Stimulated activated CD4-positive, alpha-beta T cell treated with anti-CD3 and anti-CD28 coated beads, Interleukin-12 subunit alpha, Interleukin-12 subunit beta, amount 100 ng/mL, for 48 hours (primary cell): Measurements from ENCODE around the gene MAP3K7CL.
"Not testable (repeated sequence)": the region's sequence is repeated elsewhere in the genome, so short reads cannot be mapped to it uniquely, and the experiment has no call there.

ENCODE experiments used
- DNase-seq, 3 donors: peaks; one replicate each; pipeline ENCODE4 v3.0.0-alpha.2; 2020; ENCODE audit warnings: low read depth in 2 of 3, low spot score in 1 of 3

MAP3K7CL gene

DNA sequence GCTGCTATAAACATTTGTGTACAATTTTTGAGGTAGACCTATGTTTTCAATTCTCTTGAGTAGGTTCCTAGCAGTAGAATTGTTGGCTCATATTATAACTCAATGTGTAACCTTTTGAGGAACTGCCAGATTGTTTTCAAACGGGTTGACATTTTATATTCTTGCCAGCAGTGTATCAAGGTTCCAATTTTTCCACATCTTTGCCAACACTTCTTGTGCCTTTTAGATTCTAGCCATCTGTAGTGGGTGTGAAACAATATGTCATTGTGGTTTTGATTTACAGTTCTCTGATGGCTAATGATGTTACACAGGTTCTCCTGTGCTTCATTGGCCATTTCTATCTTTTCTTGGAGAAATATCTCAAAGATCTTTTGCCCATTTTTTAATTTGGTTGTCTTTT is 36.4 kb downstream of the MAP3K7CL start:
- no peak for DNase-seq

DNA sequence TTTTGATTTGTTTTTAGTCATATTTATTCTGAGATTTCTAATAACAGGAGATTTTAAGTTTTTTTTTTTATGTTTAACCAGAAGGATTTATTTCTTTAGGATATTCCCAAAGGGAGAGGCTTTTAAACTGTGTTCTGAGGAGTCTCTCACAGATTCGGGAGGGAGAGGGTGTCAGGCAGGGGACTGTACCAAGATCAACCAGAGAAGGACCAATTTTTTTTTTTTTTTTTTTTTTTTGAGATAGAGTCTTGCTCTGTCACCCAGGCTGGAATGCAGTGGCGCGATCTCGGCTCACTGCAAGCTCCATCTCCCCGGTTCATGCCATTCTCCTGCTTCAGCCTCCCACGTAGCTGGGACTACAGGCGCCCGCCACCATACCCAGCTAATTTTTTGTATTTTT is 37.0 kb downstream of the MAP3K7CL start:
- not testable (repeated sequence) for DNase-seq

DNA sequence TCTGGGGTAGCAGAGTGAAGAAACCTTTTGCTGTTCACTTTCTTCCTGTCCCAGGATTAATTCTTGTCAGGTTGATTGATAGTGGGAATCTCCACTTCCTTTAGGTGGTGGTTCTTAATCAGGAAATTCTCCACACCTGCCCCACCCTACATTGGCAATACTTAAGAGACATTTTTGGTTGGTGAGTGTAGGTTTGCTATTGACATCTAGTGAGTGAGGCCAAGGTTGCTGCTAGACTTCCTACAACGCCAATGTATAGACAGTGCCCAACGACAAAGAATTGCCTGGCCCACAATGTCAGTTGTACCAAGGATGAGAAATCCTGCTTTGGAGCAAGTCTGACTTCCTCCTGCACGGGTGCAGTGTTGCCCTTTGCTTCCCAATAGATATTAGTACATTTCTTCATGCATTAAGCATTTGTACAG is 38.5 kb downstream of the MAP3K7CL start:
- no peak for DNase-seq

DNA sequence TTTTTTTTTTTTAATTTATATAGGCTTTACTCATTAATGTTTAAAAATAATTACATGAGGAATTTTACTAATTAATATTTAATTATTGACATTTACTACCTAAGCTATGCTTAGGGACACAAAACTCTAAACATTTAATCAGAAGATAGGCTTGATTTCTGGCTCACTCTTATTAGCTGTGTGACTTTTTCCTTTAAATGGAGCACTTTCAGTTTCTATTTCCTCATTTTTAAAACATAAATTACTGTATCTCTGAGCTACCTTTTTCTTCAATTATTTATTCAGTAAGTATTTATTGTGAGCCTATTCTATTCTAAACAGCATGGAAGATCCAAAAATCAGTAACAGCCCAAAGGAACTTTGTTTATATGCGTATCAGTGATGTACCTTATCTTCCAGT is 40.5 kb downstream of the MAP3K7CL start:
- DNase-seq: no peak

DNA sequence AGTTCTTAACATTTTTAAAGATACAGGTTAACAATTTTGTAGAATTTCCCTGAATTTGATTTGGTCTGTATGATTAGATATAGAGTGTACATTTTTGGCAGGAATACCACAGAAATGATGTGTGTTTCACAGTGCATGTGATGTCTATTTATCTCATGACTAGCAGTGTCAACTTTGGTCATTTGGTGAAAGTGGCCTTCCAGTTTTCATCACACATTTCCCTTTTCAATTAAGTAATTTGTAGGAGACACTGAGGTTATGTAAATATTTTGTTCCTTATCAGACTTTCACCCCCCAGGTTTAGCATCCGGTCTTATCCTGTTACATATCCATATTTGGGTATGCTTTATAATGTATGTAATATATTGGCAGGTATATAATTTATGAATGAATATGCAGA is 41.8 kb downstream of the MAP3K7CL start:
- no peak for DNase-seq

DNA sequence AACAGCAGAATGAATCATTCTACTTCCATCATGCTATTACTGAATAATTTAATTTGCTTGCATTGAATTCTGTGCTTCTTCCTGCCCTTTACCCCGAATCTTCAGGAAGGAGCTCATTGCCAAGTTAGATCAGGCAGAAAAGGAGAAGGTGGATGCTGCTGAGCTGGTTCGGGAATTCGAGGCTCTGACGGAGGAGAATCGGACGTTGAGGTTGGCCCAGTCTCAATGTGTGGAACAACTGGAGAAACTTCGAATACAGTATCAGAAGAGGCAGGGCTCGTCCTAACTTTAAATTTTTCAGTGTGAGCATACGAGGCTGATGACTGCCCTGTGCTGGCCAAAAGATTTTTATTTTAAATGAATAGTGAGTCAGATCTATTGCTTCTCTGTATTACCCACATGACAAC is 44.2 kb downstream of the MAP3K7CL start:
- DNase-seq: no peak

DNA sequence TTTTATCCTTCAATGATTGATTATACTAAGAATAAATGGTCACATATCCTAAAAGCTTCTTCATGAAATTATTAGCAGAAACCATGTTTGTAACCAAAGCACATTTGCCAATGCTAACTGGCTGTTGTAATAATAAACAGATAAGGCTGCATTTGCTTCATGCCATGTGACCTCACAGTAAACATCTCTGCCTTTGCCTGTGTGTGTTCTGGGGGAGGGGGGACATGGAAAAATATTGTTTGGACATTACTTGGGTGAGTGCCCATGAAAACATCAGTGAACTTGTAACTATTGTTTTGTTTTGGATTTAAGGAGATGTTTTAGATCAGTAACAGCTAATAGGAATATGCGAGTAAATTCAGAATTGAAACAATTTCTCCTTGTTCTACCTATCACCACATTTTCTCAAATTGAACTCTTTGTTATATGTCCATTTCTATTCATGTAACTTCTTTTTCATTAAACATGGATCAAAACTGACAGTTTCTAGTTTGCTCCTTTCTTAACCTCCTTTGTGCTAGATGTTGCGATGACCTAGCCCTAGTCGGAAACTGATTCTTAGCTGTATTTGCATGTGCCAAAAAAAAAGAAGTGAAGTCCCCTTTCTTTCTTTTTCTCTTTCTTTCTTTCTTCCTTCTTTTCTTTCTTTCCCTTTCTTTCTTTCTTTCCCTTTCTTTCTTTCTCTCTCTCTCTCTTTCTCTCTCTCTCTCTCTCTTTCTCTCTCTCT is 45.1 kb downstream of the MAP3K7CL start:
- no peak for DNase-seq

DNA sequence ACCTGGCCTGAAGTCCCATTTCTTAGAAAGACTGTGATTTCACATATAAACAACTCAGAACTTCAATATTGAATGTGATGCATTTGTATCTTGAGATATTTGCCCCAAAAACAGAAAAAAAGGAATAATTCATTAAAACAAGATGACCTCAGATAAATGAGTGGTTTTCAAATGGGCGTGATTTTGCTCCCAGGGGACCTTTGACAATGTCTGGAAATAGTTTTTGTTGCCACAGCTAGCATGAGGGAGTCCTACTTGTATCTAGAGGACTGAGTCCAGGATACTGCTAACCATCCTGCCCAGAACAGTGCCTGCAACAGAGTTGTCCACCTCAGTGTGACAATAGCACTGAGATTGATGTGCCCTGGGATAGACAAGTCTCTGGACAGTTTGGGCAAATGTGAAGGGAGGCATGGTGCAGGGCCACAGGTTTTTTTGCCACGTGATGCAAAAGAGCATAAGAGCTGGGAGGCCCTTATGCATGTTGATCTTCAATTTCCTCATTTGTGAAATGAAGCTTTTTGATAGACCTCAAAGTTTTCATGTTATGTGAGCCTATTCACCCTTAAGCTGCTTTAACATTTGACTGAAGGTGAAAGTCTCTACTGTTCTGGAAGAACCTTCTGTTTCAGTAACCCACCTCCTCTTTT is 46.2 kb downstream of the MAP3K7CL start:
- no peak for DNase-seq

DNA sequence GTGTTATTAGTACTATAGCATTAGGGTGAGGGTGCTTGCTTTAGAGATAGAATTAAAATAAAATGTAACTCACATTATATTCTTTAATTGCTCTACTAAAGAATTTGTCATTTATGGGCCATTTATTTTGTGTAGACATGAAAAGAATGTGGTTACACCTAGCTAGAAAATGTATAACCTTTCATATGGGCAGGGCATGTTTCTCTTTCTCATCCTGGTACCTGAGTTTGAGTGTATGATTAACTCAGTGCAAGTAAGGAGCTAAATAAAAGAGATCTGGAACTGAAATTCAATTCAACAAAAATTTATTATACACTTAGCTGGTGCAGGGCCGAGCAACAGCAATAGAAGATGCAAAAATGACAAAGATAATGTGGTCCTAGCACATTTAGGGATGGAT is 47.4 kb downstream of the MAP3K7CL start:
- DNase-seq: no peak

DNA sequence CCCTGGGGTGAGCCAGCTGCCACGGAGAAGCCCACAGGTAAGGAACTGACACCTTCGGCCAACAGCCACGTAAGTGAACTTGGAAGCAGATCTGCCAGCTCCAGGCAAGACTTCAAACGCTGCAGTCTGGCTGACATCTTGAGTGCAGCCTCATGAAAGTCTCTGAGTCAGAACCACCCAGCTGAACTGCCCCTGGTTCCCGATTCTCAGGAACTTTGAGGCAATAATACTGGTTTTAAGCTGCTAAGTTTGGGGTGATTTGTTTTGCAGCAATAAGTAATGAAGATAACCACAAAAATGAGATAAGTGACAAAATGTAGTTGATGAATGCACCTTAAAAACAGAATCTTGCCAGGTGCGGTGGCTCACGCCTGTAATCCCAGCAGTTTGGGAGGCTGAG is 48.5 kb downstream of the MAP3K7CL start:
- DNase-seq: no peak

DNA sequence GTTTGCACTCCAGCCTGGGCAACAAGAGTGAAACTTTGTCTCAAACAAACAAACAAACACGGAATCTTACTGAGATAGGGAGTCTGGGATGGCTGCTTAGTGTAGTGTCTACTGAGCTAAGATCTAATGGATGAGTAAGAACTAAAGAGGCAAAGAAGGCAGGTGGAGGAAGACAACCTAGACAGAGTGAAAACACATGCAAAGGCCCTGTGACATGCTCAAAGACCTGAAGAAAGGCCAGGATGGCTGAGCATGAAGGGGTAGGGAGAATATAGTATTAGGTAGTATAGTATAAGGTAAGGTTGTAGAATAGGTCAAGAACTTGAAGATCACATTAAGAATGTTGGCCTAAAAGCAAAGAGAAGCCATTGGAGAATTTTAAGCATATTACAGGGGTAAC is 49.1 kb downstream of the MAP3K7CL start:
- no peak for DNase-seq

DNA sequence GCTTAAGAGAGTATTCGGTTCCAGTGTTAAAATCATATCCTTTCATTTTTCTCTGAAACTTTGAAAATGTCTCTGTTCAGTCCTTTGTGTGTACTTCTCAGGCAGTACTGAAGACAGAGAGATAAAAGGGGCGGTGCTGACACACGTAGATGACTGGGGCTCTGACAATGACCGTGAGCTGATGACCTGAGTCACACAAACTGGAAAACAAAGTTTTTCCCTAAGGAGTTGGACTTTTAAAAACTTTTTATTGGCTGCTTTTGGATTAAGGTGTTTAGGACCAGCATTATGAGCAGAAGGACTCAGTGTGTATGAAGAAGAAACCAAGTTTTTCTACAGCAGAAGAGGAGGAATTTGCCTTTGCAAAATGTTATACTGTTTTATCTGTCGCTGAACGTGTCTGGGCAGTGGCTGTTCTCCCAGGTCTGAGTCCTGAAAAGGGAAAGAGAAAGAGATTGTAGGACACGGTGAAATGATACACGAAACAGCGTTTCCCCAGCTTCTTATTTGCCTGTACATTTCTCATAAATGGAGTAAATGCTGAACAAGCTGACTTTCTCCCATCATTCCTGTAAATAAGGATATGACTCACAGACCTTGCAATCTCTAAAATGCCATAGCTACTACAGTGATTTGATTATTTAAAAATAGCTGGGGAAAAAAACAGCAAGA is 51.5 kb downstream of the MAP3K7CL start:
- no peak for DNase-seq

DNA sequence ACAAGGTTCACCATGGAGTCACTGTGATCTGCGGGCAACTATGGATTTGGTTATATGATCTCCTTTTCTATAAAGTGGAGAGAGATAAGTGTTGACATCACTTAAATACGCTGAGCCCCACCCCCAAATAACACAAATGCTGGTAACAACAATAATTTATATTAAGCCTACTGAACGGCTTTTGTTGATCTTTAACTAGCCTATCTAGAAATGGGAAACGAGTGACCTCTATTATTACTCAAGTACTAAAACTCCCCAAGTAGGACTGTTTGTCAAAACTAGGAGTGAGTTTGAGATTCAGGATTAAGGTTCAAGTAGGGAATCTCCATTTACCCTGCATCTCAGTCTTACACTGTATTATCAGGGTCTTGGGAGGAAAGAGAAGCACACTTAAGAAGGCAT is 52.2 kb downstream of the MAP3K7CL start:
- DNase-seq: no peak

DNA sequence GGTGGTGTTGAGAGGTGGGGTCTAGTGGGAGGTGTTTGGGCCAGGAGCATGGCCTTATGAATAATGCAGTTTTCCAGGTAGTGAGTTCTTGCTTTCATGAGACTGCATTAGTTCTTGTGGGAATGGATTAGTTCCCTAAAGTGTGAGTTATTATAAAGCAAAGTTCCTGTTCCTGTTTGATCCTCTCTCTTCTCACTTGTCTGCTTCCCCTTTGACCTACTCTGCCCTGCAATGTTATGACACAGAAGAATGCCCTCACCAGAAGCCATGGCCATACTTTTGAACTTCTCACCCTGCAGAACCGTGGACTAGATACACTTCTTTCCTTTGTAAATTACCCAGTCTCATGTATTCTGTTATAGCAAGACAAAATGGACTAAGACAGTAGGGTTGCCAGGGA is 53.6 kb downstream of the MAP3K7CL start:
- DNase-seq: no peak

DNA sequence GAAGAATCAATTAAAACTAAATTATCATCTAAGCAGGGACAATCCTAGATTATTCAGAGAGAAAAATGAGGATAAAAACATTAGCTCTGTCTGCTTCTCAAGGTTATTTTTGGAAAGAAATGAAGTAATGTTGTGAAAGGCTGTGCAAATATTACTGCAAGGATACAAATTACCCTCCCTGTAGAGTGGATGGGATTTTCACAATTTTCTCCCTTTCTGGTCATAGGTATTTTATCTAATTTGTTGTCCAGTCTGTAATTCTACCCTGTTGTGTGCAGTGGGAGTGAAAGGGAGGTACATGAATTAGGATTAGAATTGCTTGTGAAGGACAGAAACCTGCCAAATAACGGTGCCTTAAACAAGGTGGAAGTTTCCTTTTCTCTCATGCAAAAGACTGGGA is 54.7 kb downstream of the MAP3K7CL start:
- DNase-seq: no peak

DNA sequence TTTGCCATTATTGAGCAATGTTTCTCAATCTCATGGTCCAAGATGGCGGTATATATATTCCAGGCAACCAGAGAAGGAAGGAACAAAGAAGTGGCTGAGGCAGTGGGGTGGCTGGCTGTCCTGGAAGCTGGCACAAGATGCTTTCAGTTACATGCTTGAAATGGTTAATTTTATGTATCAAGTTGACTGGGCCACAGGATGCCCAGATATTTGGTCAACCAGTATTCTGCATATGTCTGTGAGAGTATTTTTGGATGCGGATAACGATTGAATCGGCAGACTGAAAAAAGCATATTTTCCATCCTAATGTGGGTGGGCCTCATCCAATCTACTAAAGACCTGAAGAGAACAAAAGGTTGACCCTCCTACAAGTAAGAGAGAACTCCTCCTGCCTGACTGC is 55.2 kb downstream of the MAP3K7CL start:
- no peak for DNase-seq

DNA sequence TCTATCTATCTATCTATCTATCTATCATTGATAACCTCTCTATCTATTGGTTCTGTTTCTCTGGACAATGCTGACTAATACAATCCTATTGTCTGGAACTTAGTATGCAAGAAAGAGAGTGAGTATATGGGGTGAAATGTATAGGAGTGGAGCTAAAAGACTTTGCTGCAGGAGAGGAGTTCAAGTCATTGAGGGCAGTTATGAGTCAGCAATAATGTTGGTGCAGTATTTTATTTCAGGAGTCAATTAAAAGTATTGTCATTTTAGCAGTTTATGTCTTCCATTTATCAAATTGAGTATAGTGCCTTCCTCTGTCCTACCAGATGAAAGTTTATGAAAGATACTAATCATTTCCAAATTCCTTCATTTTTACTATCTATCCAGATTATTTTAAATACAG is 55.8 kb downstream of the MAP3K7CL start:
- DNase-seq: no peak

DNA sequence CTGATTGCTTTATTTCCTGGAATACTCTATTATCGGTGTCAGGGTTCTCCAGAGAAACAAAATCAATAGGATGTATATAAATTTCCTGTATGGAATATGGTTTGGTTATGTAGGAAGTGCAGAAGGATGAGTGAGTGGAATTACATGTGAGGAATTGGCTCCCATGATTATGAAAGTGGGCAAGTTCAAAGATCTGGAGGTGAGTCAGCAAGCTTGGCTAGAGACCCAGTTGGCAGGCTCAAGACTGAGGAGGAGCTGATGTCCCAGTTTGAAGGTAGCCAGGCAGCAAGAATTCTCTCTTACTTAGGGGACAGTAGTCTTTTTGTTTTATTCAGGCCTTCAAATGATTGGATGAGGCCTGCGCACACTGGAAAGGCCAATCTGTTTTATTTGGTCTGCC is 57.5 kb downstream of the MAP3K7CL start:
- DNase-seq: no peak

DNA sequence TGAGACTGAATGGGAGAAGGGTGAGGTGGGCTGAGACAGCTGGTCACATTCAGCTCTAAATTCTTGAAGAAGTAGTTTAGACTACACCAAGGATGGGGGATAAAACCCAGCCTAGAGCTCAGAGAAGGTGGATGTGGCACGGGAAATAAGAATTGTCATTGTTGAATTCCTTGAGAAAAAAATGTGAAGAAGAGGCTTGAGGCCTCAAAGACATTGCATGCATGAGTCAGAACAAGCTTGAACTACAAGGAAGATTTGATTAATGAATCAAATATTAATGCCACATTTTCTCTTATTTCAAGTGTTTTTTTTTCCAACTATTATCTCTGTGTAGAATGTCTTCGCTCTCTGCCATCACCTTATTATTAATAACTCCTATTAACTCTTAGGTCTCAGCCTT is 58.9 kb downstream of the MAP3K7CL start:
- no peak for DNase-seq

DNA sequence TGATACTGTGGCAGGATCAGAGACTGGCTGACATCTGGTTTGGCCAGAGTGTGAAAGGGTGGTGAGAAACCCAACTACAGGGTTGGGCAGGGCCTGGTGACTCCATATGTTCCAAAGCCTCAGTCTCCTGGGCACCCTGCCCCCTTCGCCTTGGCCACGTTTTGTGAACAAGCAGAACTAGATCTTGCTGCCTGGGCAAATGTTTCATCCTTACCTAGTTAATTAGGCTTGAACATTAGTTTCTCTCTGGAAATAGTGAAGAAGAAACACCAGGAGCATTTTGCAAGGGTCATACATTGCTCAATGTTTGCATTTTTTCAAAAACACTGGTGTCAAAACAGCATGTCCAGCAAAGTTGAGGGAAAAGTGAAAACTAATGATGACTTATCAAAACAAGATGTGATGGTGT is 60.5 kb downstream of the MAP3K7CL start:
- DNase-seq: no peak

DNA sequence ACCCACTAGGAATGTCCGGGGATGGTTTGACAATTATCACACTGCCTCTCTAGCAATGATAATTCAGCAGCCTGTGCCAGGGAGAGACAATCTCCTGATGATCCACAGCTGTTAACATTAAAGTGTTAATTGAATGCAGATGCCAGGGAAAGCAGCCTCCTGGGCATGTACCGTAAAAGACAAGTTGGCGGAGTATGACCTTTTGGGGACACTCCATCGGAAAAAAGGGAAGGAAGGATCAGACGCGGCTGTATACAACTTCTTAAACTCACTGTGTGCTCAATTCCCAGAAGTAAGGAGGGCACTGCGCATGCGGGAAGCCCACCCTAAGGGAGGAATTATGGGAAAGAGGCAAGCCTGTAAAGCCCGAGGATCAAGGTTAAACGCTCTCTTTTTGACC is 62.6 kb downstream of the MAP3K7CL start:
- DNase-seq: no peak

DNA sequence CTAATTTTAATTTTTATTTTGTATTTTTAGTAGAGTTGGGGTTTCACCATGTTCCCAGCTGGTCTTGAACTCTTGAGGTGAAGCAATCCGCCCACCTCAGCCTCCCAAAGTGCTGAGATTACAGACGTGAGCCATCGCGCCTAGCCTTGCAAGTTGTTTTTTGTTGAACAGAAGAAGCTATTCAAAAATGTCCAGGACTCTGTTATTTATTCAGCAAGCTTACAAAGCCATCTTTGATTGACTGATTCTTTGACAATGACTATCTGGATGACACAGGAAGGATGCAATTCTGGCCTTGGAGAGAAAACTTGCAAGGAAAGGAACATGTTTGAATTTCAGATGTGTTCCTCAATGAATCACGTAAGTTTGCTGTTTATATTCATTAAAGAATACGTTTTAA is 63.5 kb downstream of the MAP3K7CL start:
- DNase-seq: no peak

DNA sequence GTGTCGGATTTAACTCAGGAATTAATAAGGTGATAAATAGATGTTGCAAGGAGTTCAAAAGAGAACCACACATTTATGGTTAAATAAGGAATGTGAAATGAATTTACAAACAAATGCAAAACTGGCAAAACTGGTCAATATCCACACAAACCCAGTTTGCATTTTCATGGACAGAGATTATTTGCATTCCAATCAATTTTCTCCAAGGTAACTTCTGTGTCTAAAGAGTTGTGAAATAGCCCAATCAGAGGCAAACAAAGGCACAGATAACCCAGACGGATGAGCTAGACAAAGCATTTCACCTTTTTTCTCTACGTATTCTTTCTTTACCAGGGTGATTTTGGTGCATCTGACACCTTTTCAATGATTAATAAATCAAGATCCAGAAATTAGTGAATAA is 63.9 kb downstream of the MAP3K7CL start:
- no peak for DNase-seq
